HG03175 (cell line): ENCODE results near the gene PDE4D.

ENCODE experiments used
- ATAC-seq: cut with Tn5 transposase; IDR thresholded peaks from one replicate; pipeline ENCODE4 v1.9.1; 2021; ENCODE audit warnings: mild to moderate bottlenecking, moderate library complexity; ENCODE audit not compliant: unreplicated experiment

PDE4D gene

GRCh38 chr5:58930520-58930919, 963.0 kb downstream of the PDE4D start:
- ATAC-seq = no peak

GRCh38 chr5:58929726-58930125, 963.8 kb downstream of the PDE4D start:
- no peak for ATAC-seq

- ATAC-seq = no peak
Measured at GRCh38 chr5:58927938-58928337, 965.6 kb downstream of the PDE4D start.

DNA sequence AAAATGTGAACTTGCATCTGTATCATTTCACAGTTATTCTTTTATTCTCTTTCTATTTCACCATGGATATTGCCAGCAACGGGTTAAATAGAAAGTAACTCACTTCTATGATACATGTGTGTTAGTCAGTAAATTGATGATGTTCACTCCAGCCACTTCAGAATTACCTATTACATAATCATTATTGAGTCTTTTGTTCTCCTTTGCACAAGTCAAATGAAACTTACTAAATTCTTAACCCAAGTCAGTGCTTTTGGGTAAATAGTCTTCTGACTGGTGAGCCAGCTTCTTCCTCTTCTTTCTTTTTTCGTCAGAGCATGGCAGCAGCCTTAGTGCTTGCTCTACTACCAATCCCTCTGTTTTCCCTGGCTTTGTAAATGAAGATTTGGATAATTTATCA, 966.3 kb downstream of the PDE4D start:
- no peak for ATAC-seq

- no peak for ATAC-seq
Measured at GRCh38 chr5:58926541-58926935, 967.0 kb downstream of the PDE4D start.

- ATAC-seq = no peak
Measured at GRCh38 chr5:58925627-58926540, 967.6 kb downstream of the PDE4D start.

- ATAC-seq = no peak
Measured at GRCh38 chr5:58924306-58924705, 969.2 kb downstream of the PDE4D start.

DNA sequence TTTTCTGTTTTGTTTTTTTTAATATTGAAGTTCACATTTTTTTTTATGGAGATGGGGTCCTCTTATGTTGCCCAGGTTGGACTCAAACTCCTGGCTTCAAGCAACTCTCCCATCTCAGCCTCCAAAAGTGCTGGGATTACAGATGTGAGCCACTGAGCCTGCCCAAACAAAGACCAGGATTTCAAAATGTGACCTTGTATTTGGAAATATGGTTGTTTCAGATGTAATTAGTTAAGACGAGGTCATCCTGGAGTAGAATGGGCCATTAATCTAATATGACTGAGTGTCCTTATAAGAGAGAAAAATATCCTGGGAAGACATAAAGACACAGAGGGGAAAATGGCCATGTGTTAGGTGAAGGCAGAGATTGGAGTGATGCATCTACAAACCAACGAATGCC, 970.2 kb downstream of the PDE4D start:
- no peak for ATAC-seq

- no peak for ATAC-seq
Measured at GRCh38 chr5:58922461-58923171, 970.9 kb downstream of the PDE4D start.

GRCh38 chr5:58921159-58921558, 972.4 kb downstream of the PDE4D start:
- no peak for ATAC-seq

- no peak for ATAC-seq
Measured at GRCh38 chr5:58919833-58920232, 973.7 kb downstream of the PDE4D start.
